ENCODE data around the gene PTTG1.

Gene PTTG1

DNA sequence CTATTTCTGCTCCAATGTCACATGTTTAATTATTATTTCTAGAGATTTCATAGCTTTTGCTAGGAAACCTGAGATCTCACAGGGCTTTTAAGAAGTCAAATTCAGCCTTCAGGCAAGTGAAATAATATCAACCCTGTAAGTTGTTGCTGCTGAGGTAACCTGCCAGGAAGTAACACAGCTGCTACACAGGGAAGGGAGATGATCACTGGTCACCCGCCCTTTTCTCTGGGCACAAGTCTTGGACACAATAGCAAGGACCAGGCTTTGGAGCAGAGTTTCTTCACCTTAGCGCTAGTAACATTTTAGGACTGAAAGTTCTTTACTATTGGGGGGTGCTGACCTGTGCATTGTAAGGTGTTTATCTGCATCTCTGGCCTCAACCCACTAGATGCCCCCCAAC lies 50.1 kb downstream of the PTTG1 start:
- no peak for DNase-seq (ENCODE audit: low read depth in 2 of 2)

DNA sequence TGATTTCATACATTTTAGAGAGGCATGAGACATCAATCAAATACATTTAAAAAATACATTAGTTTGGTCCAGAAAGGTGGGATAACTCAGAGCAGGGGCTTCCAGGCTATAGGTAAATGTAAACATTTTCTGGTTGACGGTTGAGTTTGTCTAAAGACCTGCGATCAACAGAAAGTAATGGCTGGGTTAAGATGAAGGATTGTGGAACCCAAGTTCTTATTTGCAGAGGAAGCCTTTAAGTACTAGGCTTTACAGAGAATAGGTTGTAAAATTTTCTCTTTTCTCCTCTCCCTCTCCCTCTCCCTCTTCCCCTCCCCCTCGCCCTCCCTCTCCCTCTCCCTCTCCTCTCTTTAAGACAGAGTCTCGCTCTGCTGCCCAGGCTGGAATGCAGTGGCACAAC lies 50.8 kb downstream of the PTTG1 start:
- no peak for DNase-seq (ENCODE audit: low read depth in 2 of 2)

DNA sequence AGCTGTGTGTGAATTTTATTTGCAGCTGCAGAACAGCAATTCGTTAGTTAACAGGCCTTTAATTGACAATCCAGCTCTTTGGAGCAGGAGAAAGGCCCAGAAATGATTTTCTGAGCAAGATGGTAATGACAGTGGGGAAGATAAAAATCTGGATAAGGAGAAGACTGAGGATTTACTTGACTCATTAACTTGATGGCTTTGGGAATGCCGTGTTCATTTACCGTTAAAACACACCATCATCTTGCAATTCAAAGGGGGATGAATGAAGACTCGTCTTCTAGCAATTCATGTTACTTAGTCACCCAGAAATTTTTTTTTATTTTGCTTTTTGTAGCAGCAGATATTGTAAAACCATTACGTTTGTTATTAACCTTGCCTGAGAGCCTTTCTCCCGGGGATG lies 52.0 kb downstream of the PTTG1 start:
- DNase-seq (ENCODE audit: low read depth in 2 of 2), result no peak

GRCh38 chr5:160474084-160474483 lies 52.4 kb downstream of the PTTG1 start:
- no peak for DNase-seq (ENCODE audit: low read depth in 2 of 2)

GRCh38 chr5:160475864-160476438 lies 54.3 kb downstream of the PTTG1 start:
- no peak for DNase-seq (ENCODE audit: low read depth in 2 of 2)

- DNase-seq (ENCODE audit: low read depth in 2 of 2), result no peak
These were observed 55.8 kb downstream of the PTTG1 start for GRCh38 chr5:160477266-160477970.

GRCh38 chr5:160478163-160478562 lies 56.5 kb downstream of the PTTG1 start:
- no peak for DNase-seq (ENCODE audit: low read depth in 2 of 2)
